KMS-11 (cell line): Measurements from ENCODE around the gene ZG16.

Experiments
- H2AFZ ChIP-seq: fragments of 200-600 bp; sonication (generic); 2 replicates; pipeline ENCODE4 v1.6.1; 2016; ENCODE audit warnings: antibody characterized with exemption, mixed run types, low read depth
- H3K27ac ChIP-seq: fragments of 200-600 bp; sonication (generic); 2 replicates; pipeline ENCODE4 v1.6.1; 2016; ENCODE audit warnings: mild to moderate bottlenecking, mixed run types
- H3K27me3 ChIP-seq: fragments of 200-600 bp; sonication (generic); 2 replicates; pipeline ENCODE4 v1.6.1; 2017; ENCODE audit warnings: mild to moderate bottlenecking, low read depth, mixed run types, moderate library complexity; ENCODE audit not compliant: insufficient read depth
- H3K36me3 ChIP-seq: fragments of 200-600 bp; sonication (generic); 2 replicates; pipeline ENCODE4 v1.6.1; 2017; ENCODE audit warnings: mild to moderate bottlenecking, mixed run types; ENCODE audit not compliant: insufficient read depth
- H3K4me1 ChIP-seq: fragments of 200-600 bp; sonication (generic); 2 replicates; pipeline ENCODE4 v1.6.1; 2016; ENCODE audit warnings: mild to moderate bottlenecking, low read depth, mixed run types; ENCODE audit not compliant: poor library complexity, severe bottlenecking
- H3K4me2 ChIP-seq: fragments of 200-600 bp; sonication (generic); 2 replicates; pipeline ENCODE4 v1.7.0; 2016; ENCODE audit warnings: mild to moderate bottlenecking, mixed run types
- H3K4me3 ChIP-seq: fragments of 200-600 bp; sonication (generic); IDR thresholded peaks from 2 replicates; pipeline ENCODE4 v1.6.1; 2017; ENCODE audit warnings: low read depth, low read length, mixed read lengths; ENCODE audit not compliant: insufficient read depth
- H3K79me2 ChIP-seq: fragments of 200-600 bp; sonication (generic); 2 replicates; pipeline ENCODE4 v1.6.1; 2016; ENCODE audit warnings: low read depth, mixed run types; ENCODE audit not compliant: insufficient read depth
- H3K9ac ChIP-seq: fragments of 200-600 bp; sonication (generic); 2 replicates; pipeline ENCODE4 v1.6.1; 2016; ENCODE audit warnings: mild to moderate bottlenecking, mixed run types
- H4K20me1 ChIP-seq: fragments of 200-600 bp; sonication (generic); 2 replicates; pipeline ENCODE4 v1.6.1; 2016; ENCODE audit warnings: mild to moderate bottlenecking, mixed run types; ENCODE audit not compliant: insufficient read depth
- CTCF ChIP-seq: fragments of 200-600 bp; sonication (generic); conservative IDR thresholded peaks from 2 replicates; pipeline ENCODE4 v1.6.1; 2017; ENCODE audit warnings: low read depth, mild to moderate bottlenecking, antibody characterized with exemption, low read length, moderate library complexity, mixed read lengths

ZG16 gene

GRCh38 chr16:29761882-29762281 lies 16.2 kb upstream of the ZG16 start:
- no peaks in the 10 kb centered on the region for H4K20me1 ChIP-seq
- H3K4me1 ChIP-seq = no peaks in the 10 kb centered on the region
- H2AFZ ChIP-seq = no peak overlapping the region
- no peak for TF ChIP-seq CTCF
- H3K79me2 ChIP-seq = no peaks in the 10 kb centered on the region
- no peak overlapping the region for H3K4me2 ChIP-seq
- no peak overlapping the region for H3K9ac ChIP-seq
- no peaks in the 10 kb centered on the region for H3K36me3 ChIP-seq
- H3K4me3 ChIP-seq = no peak overlapping the region
- H3K27me3 ChIP-seq = no peaks in the 10 kb centered on the region
- H3K27ac ChIP-seq = no peak overlapping the region

GRCh38 chr16:29763326-29763725 lies 14.7 kb upstream of the ZG16 start:
- Histone ChIP-seq H3K9ac (no peak overlapping the region), H3K4me1 (no peaks in the 10 kb centered on the region), H2AFZ (no peak overlapping the region), H3K27ac (no peak overlapping the region), H3K79me2 (no peaks in the 10 kb centered on the region), H3K4me2 (no peak overlapping the region), H4K20me1 (no peaks in the 10 kb centered on the region), H3K27me3 (no peaks in the 10 kb centered on the region), H3K4me3 (no peak overlapping the region), H3K36me3 (no peaks in the 10 kb centered on the region)
- TF ChIP-seq CTCF = no peak

DNA sequence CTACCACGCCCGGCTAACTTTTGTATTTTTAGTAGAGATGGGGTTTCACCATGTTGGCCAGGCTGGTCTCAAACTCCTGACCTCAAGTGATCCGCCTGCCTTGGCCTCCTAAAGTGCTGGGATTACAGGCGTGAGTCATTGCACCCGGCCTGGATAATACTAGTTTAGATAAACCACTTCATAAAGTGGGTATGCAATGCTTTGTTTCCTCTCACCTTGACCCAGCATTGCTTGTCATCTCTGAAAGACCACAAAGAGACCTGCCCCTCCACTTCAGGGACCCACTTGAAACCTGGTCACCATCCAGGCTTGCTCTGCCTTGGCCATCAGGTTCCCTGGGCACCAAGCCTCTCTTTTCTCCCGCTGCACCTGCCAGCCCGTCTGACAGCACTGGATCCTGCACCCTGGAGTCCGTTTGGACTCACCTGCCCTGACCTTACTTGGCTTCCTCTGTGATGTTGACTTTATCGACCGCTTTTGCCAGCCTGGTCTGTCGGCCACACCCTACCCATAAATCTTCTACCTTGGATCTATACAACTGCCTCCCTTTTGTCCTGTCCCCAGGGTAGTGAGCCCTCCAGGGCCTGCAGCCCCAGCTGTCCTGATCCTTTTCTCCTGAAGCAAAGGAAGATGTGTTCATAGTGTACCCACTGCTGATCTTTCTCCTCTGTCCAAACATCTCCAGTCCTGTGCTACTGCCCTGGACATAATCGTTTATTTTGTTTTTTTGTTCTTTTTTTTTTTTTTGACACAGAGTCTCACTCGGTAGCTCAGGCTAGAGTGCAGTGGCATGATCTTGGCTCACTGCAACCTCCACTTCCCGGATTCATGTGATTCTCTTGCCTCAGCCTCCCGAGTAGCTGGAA lies 12.7 kb upstream of the ZG16 start:
- no peaks in the 10 kb centered on the region for H4K20me1 ChIP-seq
- no peak for TF ChIP-seq CTCF
- no peaks in the 10 kb centered on the region for H3K36me3 ChIP-seq
- H3K4me3 ChIP-seq = no peak overlapping the region
- no peaks in the 10 kb centered on the region for H3K4me1 ChIP-seq
- H2AFZ ChIP-seq = no peak overlapping the region
- H3K9ac ChIP-seq = no peak overlapping the region
- no peak overlapping the region for H3K4me2 ChIP-seq
- H3K27ac ChIP-seq = no peak overlapping the region
- no peaks in the 10 kb centered on the region for H3K79me2 ChIP-seq
- no peaks in the 10 kb centered on the region for H3K27me3 ChIP-seq

- H3K36me3 ChIP-seq = no peaks in the 10 kb centered on the region
- no peaks in the 10 kb centered on the region for H3K79me2 ChIP-seq
- H2AFZ ChIP-seq = no peak overlapping the region
- no peak overlapping the region for H3K4me3 ChIP-seq
- no peak overlapping the region for H3K27ac ChIP-seq
- H3K27me3 ChIP-seq = no peaks in the 10 kb centered on the region
- no peak overlapping the region for H3K4me2 ChIP-seq
- TF ChIP-seq CTCF = no peak
- no peak overlapping the region for H3K9ac ChIP-seq
- no peaks in the 10 kb centered on the region for H3K4me1 ChIP-seq
- H4K20me1 ChIP-seq = no peaks in the 10 kb centered on the region
These were observed 11.5 kb upstream of the ZG16 start for GRCh38 chr16:29766571-29766970.
